NCI-H2107 (cell line): ENCODE measurements around the gene CRACR2A.
A peak's percentile ranks its signal among the peaks of the same experiment; 100 is the strongest.

ENCODE experiments used
- DNase-seq: peaks from one replicate; lab custom pipeline; 2025; lab: John Stamatoyannopoulos, UW

Gene CRACR2A

DNA sequence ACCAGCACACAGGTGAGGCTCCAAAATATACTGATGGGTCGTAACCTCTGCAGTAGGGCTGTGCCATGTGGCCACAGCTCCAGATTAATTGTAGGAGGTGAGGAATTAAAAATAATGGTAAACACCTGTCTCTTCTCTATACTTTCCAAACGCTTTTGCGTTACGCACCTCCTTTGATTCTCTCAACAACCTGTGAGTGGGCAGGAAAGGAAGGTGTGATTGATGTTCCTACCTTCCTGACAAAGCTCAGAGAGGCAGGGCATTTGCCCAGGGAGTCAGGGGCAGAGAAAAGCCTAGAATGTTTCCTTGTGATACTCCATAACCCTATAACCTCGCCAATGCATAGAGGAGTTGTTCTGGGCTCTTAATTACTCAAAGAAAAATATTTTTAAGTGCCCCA is 137.0 kb downstream of the CRACR2A start:
- no peak for DNase-seq

DNA sequence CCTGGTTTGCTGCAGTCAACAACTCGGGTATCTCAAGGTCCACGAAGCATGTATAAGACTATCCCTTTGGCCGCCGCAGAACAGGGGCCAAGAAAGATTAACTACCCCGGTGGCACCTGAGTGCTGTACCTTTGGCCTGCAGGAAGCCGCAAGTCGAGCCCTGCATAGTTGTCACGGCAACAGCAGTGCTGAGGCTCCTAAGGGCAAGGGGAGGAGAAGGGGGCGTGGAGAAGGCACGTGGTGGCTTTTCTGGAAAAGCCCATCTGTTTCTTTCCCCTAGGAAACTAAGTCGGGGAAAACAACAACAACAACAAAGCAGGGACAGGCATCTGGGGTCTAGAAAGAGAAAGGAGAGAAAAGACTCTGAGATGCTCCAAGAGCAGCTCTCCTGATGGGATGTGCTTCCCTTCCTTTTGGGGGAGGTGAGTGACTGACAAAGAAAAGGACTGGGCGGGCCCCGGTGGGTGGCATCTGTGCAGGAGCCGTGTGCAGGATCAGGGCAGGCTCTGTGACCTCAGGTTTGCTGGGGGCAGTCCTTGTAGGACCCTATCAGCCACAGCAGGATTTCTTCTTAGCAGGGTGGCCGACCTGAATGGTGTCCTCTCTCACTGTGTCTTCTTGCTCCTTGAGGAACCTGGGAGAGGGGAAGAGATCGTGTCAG is 138.0 kb downstream of the CRACR2A start:
- DNase-seq, result no peak

DNA sequence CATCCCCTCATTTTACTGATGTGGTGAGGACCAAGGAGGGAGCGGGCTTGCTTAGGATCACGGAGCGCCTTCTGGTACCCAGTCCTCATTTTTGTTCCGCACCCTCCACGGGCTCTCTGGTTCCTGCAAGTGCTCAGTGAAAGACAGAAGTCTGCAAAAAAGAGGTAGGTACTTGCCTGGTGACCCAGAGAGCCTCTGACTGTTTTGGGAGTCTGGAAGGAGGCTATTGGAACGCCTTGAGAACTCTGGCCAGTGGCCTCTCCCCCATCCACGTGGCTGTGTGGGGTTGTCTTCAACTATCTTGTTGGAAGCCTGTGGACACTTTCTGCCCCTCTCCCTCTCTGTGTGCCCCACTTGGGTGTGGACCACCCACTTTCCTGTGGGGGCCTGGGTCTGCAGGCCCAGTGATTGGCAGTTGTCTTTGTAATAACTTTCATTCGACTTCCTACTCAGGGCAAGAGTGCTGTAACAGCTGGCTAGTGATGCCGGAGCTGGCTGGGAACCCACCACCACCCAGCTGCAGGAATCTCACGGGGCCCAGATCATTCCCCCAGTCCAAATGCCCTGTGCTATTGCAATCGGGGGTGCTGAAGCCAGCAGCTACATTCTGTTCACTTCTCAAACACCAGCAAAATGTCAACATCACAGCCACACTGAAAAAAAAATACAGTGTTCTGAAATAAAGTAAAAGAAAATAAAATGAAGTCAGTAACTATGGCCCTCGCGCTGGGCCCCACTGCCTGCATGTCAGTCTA is 139.1 kb downstream of the CRACR2A start:
- no peak for DNase-seq

DNA sequence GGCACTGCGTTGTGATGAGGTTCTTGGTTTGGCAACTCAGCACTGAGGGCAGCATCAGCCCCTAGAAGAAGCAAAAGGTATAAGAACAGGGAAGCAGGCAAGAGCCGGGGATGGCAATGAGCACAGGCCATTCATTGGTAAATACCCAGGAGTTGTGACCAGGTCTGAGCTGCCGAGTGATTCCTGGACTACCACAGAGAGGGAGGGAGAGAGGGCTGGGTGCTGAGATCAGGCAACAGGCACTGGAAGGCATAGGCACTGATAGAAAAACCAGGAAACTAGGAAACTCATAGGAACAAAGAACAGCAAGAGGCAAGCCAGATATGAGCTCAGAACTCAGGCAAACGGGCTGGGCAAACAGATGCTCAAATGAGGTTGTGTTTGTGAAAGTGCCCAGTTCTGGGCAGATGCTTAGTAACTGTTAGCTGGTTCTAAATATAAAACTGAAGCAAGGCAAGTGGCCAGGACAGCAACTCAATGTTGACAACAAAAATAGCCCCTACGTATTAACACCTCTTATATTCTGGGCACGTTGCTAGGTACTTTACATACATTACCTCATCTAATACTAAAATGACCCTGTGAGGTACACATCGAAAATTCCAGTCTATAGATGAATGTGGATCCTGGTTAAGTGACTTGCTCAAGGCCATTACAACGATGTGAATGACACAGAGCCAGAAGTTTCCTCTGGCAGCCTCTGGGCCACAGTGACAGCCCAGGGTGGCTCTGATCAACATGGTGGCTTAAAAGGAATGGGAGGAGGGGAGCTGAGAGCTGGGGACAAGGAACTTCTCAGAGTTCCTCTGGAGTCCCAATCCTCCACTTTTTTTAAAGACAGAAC is 140.8 kb downstream of the CRACR2A start:
- no peak for DNase-seq

DNA sequence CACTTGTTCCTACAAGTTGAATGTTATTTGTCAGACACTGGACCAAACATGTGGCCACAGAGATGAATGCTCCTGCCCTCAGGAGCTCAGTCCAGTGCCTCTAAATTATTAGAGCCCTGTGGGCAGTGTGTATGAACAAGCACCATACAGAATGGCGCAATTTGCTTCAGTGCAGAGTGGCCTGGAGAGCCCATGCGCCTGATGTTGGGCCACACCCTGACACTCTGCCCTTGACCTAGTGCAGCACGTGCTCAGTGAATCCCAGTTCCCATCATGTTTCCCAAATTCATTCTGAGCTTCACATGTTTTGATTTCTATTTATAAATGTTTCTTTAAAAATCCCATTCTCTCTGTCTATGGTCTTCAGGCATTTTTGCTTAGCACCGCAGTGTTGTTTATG is 145.1 kb downstream of the CRACR2A start:
- no peak for DNase-seq

DNA sequence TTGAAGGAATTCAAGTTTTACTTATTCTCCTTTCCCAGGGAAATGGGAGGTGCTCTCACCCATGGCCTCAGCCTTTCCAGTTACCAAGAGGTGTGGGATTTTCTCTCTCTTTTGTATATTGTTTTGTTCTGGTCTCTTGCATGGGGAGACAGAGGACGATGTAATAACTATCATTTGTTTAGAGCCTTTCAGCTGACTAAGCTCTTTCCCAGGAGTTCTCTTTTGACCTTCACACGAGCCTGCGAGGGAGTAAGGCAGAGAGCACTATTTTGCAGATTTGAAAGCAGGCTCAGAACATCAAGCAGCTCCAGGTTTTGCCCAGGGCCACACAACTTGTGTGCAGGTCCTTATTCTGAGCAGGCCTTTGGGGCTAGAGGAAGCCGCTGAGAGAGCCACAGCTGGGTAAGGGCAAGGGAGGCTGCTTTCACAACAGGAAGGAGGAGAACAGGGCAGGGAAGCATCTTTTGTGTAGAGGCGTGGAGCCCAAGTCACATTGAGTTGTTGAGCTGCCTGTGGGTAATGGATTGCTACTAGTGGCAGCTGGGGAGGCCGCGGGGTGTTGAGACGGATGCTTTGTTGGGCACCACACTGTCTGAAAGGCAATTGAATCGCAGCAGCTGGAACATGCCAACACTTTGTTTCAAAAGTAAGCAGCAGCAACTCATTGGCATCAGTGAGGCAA is 145.7 kb downstream of the CRACR2A start:
- peak; percentile 29 for DNase-seq

DNA sequence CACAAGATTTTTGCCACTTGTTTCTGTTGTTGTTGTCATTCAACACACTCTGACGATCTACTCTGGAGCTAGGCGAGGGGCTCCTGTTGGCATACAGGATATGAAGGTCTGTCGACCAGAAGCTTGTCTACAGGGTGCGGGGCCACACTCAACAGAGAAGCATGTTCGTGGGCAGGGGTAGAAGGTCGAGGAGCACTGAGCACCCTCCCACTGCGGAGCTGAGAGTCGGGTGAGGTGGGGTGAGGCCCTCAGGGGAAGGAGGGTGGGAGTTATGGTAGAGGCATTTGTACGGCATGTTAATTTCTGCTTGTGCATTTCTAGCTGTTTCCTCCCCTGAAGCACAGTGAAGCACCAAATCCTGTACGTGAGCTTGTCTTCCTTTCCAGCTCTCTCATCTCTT is 146.8 kb downstream of the CRACR2A start:
- DNase-seq, result no peak

DNA sequence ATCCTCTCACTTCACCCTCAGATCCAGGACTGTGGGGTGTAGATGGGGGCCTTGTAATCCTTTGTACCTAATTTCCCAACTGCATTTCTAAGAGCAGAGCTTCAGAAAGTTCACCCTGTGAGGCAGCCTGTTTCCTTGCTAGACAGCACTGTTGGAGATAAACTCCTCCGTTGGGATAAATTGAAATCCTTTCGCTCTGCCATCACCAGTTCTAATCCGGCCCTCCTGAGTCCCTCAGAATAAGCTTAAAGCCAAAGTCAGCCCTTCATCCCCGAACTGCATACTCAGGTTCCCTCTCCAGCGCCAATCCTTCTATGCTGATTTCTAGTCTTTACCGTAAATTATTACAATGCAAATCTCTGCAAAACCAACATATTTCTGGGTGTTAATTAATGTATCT is 147.2 kb downstream of the CRACR2A start:
- DNase-seq, result no peak

DNA sequence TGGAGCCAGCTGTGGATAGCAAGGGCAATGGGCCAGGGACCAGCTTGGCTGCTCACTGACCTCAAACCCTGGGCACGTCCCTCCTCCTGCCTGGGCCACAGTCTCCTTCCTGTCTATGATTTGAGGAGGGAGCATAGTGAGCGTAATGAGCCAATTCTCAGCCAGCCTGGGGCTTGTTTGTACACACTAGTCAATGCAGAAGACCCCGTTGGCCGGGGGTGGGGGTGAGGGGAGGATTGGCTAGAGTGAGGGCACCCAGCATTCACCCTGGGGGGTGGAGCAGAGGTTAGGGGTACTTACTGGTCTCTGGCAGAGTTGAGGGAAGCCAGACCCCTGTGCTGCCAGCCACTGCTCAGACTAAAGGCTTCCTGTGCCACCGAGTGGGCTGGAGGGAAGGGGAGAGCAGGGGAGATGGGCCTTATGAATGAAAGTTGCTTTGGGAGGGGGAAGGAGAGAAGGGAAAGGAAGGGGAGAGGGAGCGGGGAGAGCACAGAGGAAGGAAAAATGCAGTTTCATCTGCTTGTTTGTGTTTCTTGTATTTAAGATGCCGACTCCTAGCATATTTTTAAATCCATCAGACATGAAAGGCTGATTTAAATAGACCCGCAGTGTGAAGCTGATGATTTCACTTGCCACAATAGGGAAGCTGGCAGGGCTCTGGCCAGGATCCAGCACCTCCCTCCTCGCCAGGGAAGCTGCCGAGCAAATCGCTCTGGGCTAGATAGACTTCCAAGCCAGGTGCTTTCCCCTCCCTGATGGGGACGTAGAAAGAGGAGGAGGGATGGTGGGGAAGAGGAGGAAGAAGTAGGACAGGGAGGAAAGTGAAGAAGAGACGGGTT is 147.9 kb downstream of the CRACR2A start:
- peak; percentile 87 for DNase-seq

DNA sequence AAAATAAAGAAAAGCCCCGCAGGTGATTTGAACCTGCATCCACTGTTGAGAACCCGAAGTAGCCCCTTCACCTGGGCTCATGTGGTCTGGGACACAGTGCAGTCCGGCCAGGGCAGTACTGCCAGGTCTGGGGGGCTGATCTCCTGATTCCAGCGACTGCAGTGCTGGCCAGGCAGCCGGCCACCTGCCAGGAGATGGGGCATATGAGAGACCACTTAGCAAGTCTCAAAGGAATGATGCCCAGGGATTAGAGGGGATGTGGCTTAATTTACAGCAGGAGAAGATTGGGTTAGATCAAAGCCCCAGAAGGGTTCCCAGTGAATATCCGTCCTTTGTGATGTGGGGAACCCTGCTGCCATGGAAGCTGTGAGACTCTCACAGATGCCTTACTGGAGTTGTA is 148.6 kb downstream of the CRACR2A start:
- no peak for DNase-seq

DNA sequence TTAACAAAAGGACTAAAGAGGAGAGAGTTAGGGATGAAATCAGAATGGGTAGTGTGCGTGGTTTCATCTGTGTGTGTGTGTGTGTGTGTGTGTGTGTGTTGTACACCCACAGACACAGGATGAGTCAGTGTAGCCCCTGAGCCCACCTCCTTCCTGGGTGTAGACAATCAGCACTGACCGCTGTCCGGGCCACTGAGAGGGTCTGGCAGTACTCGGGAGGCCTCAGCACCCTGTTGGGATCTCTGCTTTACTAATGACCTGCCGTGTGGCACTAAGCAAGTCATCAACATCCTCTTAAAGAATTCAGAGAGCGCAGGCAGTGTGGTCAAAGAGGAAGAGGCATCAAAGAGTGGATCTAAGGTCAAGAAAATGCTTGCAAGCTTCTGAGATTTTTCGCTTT is 149.3 kb downstream of the CRACR2A start:
- no peak for DNase-seq

DNA sequence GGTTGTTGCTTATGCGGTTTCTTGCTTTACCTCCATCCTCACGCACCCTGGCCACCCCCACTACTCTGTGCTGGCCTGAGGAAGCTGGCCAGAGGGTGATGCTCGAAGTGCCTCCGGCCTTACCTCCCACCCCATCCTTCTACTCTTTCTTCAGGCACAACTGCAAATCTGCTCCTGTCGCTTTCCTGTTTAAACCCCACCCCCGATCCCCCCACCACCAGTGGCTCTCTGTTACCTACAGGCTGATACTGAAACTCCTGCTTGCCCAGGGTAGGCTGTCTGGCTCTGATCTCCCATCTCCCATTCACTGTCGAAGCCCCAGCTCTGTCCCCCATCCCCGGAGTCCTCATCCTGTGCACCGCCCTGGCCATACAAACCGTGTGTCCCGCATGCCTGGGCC is 150.4 kb downstream of the CRACR2A start:
- no peak for DNase-seq

DNA sequence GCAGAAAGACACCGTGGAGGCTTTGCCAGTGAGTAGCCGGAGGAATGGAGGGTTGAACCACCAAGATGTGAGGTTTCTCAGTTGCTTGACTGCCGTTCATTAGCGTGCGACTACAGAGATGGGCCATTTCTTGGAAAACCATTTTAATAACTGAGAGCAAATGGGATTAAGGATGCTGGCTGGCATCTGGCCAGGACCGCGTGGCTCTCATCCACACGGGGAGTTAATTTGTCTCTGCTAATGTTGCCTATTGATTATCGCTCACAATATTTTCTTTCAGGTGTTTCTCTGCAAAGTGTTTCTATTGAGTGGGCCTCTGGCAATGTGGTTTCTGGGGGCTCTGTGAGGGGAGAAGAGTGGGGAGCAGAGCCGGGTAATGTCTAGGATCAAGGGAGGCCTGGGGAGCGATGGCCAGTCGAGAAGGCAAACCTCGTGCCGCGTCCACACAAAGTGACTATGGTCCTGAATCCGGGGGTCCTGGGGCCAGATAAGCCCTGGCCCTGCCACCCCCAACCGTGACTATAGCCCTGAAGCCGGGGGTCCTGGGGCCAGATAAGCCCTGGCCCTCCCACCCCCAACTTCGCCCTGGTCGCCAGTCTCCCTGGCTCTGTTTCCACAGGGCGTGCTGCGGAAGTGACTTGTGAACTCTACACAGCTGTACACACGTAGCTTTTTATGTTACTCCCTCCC is 151.3 kb downstream of the CRACR2A start:
- DNase-seq, result no peak

DNA sequence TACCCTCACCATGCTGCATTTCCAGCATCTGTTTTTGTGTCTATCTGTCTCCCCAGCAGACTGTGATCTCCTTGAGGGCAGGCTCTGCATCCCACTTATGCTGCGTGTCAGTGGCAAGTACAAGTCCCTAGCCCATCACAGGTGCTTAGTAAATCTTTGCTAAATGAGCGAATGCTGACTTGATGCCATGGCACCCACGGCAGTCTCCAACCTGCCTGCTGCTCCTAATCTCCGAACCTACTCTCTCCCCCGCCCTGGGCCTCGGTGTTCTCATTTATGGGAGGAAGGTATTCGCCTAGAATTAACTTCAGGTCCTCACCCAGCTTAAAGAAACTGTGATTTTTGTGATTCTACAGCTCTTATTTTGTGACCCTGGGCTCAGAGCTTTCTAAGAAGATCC is 152.0 kb downstream of the CRACR2A start:
- no peak for DNase-seq

DNA sequence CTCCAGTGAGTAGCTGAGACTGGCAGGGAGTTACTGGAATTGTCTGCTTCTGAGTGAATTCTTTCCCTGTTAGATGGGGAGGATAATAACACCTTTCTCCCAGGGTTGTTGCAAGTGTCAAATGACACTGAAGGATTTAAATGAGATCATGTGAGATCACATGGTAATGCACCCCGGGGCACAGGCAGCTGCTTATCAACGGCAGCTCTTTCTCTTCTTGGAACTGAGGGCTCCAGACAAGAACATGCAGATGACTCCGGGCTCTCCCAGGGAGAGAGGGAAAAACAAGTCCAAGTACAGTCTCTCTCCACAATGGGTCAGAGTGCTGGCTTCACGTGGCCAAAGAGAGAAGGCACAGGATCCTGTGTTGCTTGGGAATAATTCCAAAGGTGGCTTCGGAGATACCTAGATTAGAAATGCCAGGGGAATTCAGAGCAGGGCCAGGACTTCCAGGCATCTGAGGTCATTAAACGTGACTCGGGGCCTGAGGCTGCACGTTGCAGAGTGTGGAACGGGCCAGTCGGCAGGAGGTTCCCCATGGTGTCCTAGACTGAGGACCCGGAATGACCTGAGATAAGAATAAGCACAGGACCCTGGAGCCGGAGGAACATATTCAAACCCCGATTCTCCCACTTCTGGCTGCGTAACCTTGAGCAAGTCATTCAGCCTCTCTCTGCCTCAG is 152.7 kb downstream of the CRACR2A start:
- peak; percentile 28 for DNase-seq

DNA sequence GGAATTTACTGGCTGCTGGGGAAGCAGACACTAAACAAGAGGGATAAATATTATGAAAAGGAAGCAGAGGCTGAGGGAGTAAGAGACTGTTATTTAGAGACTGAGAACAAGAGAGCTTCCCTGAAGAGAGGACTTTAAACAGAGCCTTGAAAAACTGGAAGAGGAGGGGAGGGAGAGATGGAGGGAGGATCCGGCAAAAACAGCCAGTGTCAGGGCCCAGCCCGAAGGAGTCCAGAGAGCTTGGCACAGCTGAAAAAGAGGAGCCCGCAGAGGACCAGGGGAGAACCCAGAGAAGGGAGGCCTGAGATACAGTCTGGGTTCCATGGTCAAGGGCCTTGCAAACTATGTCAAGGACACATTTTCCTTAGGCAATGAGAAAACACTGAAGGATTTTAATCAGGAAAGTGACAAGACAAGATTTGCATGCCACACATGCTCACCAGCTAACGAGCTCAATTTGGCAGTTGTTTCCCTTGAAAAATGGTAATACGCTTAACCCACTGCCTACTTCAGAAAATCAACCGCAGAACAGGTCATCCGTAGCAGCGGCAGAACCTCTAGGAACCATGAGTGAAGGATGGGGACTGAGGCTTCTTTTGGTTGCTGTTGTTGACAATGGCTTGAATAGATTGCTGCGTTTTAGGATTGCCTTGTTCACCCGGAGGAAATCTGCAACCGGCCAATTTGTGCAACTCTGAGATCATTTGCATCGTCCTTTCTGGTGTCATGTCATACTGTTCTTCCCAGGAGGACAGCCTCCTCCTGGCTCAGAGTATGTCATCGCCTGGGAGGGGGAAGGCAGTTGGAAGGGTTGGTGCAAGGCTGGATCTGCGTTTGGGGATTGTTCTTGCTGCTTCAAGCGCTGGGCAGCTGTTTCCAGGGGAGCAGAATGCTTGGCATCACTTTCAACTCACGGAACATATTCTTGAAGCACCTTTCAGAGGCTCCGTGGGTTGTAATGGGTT is 153.7 kb downstream of the CRACR2A start:
- no peak for DNase-seq

DNA sequence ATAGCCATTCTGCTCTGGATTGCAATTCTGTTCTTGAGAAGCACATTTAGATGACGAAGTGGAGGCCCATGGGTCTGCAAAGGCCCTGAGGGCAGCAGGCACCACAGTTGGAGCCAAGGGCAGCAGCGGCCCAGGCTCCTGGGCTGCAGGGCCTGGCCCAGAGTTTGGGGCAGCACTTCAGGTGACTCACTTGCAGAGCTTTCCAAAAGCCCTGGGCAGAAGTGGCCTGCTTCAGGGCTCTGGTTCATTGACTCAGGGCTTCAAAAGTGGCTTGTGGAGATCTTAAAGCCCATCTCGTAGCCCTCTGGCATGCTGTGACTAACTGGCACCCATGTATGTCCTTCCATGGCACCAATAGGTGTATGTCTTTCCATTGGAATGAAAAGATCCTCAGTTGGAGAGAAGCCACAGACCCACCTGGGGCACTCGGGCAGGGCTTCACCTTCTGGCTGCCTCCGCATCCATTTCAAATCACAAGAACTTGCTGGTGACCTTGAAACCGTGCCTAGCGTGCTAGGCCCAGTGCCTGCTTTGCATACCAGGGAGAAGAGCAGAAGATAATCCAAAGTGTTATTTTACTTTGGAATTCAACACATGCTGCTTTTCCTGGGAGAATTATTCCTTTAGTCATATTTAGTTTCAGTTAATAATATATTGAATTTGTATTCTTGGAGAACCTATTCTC is 155.2 kb downstream of the CRACR2A start:
- no peak for DNase-seq

DNA sequence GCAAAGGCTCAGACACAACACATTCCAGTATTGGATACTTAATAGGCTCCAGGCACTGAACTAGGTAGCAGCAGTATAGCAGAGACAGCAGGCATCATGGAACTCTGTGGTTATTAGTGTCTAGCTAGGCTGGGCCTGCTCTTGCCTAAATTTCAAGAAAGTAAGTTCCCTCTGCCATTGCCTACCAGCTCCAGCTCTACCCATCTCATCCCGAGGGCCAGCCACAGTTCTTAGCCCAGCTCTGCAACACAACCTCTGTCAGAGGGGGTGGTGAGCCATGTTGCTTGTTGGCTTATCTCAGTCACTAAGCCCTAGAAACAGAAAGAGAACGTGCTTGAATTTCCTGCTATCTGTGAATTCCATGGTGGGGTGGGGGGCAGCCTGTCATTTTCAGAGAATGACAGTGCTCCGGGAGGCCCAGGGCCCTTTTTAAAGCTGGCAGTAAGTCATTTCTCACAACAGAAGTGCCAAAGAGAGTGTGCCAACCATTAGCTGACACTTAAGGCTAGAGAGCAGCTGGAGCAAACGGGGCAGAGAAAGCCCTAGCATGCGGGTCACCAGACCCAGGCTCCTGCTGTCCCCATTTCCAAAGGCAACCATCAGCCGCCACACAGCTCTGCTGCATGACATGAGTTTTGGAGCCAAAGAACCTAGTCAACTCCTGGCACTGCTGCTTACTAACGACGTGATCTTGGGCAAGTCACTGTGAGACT is 156.1 kb downstream of the CRACR2A start:
- no peak for DNase-seq
